Astrocyte (in vitro differentiated cells and primary cell): Measurements from ENCODE around the gene AMDHD2. TPM values are rescaled to one million over a fixed set of nuclear protein-coding genes. Genes with fewer than 3 reads are reported as not detected.

Experiments
- DNase-seq: peaks from one replicate; pipeline ENCODE4 v3.0.0-alpha.2; 2010; ENCODE audit warnings: low read depth
- FAIRE-seq: peaks from 2 replicates; lab custom pipeline; 2011; peaks lifted over from hg19 to GRCh38; lab: Jason Lieb, UNC
- H2AFZ ChIP-seq: 2 replicates; pipeline ENCODE4 v1.6.0; 2012; ENCODE audit warnings: low read depth, low read length, inconsistent platforms
- H3K27ac ChIP-seq: 2 replicates; pipeline ENCODE4 v1.5.1; 2011; ENCODE audit warnings: low read depth, low read length, inconsistent platforms
- H3K27me3 ChIP-seq: 2 replicates; pipeline ENCODE4 v1.6.0; 2011; ENCODE audit warnings: low read length, inconsistent platforms; ENCODE audit not compliant: insufficient read depth
- H3K36me3 ChIP-seq: 2 replicates; pipeline ENCODE4 v1.5.1; 2011; ENCODE audit warnings: low read length, inconsistent platforms; ENCODE audit not compliant: insufficient read depth
- H3K4me1 ChIP-seq: 2 replicates; pipeline ENCODE4 v1.5.1; 2011; ENCODE audit warnings: low read length, inconsistent platforms; ENCODE audit not compliant: insufficient read depth
- H3K4me2 ChIP-seq: 2 replicates; pipeline ENCODE4 v1.6.0; 2012; ENCODE audit warnings: low read length, inconsistent platforms
- H3K4me3 ChIP-seq: 2 replicates; pipeline ENCODE4 v1.5.1; 2011; ENCODE audit warnings: low read depth, mild to moderate bottlenecking, low read length, inconsistent platforms; ENCODE audit not compliant: insufficient read depth
- H3K79me2 ChIP-seq: 2 replicates; pipeline ENCODE4 v1.6.0; 2012; ENCODE audit warnings: mild to moderate bottlenecking, low read length, inconsistent platforms; ENCODE audit not compliant: insufficient read depth
- H3K9ac ChIP-seq: 2 replicates; pipeline ENCODE4 v1.6.0; 2012; ENCODE audit warnings: mild to moderate bottlenecking, low read length, inconsistent platforms
- H3K9me3 ChIP-seq: 2 replicates; pipeline ENCODE4 v1.5.1; 2012; ENCODE audit warnings: low read depth, mild to moderate bottlenecking, low read length, inconsistent platforms; ENCODE audit not compliant: insufficient read depth
- H4K20me1 ChIP-seq: 2 replicates; pipeline ENCODE4 v1.6.0; 2012; ENCODE audit warnings: low read length, inconsistent platforms; ENCODE audit not compliant: insufficient read depth
- H3K27ac Mint-ChIP-seq: one replicate; pipeline ENCODE4 v1.8.0; 2021; ENCODE audit warnings: mild to moderate bottlenecking, mixed read lengths; ENCODE audit not compliant: unreplicated experiment
- H3K27me3 Mint-ChIP-seq: one replicate; pipeline ENCODE4 v1.8.0; 2021; ENCODE audit warnings: low read depth, mixed read lengths; ENCODE audit not compliant: unreplicated experiment
- H3K36me3 Mint-ChIP-seq: one replicate; pipeline ENCODE4 v1.8.0; 2021; ENCODE audit warnings: low read depth, mixed read lengths; ENCODE audit not compliant: unreplicated experiment
- H3K4me1 Mint-ChIP-seq: one replicate; pipeline ENCODE4 v1.8.0; 2021; ENCODE audit warnings: low read depth, mixed read lengths; ENCODE audit not compliant: unreplicated experiment
- H3K4me3 Mint-ChIP-seq: one replicate; pipeline ENCODE4 v1.8.0; 2021; ENCODE audit warnings: mild to moderate bottlenecking, moderate library complexity, mixed read lengths; ENCODE audit not compliant: unreplicated experiment
- H3K9me3 Mint-ChIP-seq: one replicate; pipeline ENCODE4 v1.8.0; 2021; ENCODE audit warnings: mild to moderate bottlenecking, mixed read lengths; ENCODE audit not compliant: unreplicated experiment
- EZH2 ChIP-seq: IDR thresholded peaks from 2 replicates; pipeline ENCODE4 v1.6.1; 2012; ENCODE audit warnings: mild to moderate bottlenecking, low read length, inconsistent platforms; ENCODE audit not compliant: insufficient read depth
- total RNA-seq: library from RNA; stranded (reverse); gene quantifications from 2 replicates; pipeline ENCODE4 v1.2.1, GENCODE V29; 2021
- TF ChIP-seq, protein P1 (sequence below): IDR thresholded peaks from 2 replicates; pipeline ENCODE4 v1.5.1; 2011; ENCODE audit warnings: low read depth, mild to moderate bottlenecking, inconsistent platforms, low read length, moderate library complexity; ENCODE audit not compliant: insufficient read depth

The AMDHD2 gene
- total RNA-seq, 1 donor from 2014 or later, result 32.3 TPM

DNA sequence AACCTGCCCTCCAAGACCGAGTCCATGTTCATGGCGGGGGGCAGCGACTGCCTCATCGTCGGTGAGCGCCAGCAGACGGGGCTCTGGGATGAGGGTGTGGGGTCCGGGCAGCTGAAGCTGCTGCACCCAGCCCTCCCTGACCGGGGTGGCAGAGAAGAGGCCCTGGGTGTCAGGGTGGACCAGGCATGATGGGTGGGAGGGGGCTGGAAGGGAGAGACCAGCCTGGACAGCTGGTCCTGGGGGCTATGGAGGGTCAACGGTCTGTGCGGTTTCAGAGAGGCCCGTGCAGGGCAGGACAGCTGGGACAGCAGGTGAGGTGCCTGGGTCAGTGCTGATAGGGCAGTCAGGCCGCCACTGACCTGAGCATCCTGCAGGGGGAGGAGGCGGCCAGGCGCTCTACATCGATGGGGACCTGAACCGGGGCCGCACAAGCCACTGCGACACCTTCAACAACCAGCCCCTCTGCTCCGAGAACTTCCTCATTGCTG lies 19.7 kb upstream of the AMDHD2 start:
- no peak overlapping the region for H3K27ac Mint-ChIP-seq
- TF ChIP-seq, protein P1, sequence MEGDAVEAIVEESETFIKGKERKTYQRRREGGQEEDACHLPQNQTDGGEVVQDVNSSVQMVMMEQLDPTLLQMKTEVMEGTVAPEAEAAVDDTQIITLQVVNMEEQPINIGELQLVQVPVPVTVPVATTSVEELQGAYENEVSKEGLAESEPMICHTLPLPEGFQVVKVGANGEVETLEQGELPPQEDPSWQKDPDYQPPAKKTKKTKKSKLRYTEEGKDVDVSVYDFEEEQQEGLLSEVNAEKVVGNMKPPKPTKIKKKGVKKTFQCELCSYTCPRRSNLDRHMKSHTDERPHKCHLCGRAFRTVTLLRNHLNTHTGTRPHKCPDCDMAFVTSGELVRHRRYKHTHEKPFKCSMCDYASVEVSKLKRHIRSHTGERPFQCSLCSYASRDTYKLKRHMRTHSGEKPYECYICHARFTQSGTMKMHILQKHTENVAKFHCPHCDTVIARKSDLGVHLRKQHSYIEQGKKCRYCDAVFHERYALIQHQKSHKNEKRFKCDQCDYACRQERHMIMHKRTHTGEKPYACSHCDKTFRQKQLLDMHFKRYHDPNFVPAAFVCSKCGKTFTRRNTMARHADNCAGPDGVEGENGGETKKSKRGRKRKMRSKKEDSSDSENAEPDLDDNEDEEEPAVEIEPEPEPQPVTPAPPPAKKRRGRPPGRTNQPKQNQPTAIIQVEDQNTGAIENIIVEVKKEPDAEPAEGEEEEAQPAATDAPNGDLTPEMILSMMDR, result no peak
- TF ChIP-seq EZH2, result no peak

DNA sequence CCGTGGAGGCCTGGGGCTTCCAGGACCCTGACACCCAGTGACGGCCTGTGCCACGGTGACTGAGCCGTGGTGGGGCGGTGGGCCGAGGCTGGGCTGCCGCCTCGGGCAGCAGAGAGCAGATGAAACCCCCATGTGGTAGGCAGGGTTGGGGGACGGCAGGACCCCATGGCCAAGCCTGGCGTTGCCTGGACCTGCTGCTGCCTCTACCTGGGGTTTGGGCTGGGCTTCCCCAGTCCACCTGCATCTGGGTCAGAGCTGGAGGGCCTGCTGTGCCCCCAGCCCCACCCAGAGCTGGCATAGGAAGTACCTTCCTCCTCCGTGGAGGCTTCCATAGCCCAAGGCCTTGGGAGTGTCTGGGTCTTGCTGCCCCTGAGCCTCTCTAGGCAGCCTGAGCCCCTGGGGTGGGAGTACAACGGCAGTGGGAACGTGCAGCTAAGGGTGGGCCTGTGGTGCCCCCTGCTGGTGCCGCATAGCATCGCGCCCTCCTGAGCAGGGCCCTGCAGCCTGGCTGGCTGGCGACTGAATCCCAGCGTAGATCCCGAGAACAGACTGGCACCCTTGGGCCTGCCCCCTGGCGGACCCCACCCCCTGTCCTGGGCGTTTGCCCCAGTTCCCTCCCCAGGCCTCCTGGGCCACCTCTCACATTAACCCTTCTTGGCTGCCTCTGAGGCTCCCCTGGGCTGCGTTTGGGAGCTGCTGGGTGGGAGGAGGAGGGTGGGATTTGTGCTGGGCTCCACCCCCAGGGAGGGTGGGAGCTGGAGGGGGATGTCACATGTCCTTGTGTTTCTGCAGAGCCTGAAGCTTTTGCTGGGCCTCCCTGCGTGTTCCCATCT lies 19.0 kb upstream of the AMDHD2 start:
- H3K4me1 ChIP-seq, result peaks cover 12% of the 10 kb centered on the region
- DNase-seq (peak; percentile 38), FAIRE-seq (no peak)
- Mint-ChIP-seq H3K36me3 (peaks cover 5% of the 10 kb centered on the region), H3K9me3 (no peaks in the 10 kb centered on the region), H3K4me3 (no peak overlapping the region), H3K4me1 (peaks cover 8% of the 10 kb centered on the region), H3K27me3 (no peaks in the 10 kb centered on the region), H3K27ac (no peak overlapping the region)
- no peak overlapping the region for H3K27ac ChIP-seq
- H4K20me1 ChIP-seq, result peaks cover 19% of the 10 kb centered on the region
- H3K4me3 ChIP-seq, result no peak overlapping the region
- H3K9me3 ChIP-seq, result no peaks in the 10 kb centered on the region
- H2AFZ ChIP-seq, result no peak overlapping the region
- H3K36me3 ChIP-seq, result no peaks in the 10 kb centered on the region
- TF ChIP-seq, protein P1, result peak; percentile 80
- TF ChIP-seq EZH2, result no peak
- peak overlapping the region; percentile 72 for H3K4me2 ChIP-seq
- no peaks in the 10 kb centered on the region for H3K79me2 ChIP-seq
- H3K9ac ChIP-seq, result no peak overlapping the region
- H3K27me3 ChIP-seq, result no peaks in the 10 kb centered on the region

More for the DNA sequence above, 19.7 kb upstream of the AMDHD2 start:
- Histone ChIP-seq H3K4me3 (no peak overlapping the region), H3K27ac (no peak overlapping the region), H3K36me3 (no peaks in the 10 kb centered on the region), H3K4me1 (peaks cover 12% of the 10 kb centered on the region), H3K79me2 (no peaks in the 10 kb centered on the region), H3K9me3 (no peaks in the 10 kb centered on the region), H3K9ac (no peak overlapping the region), H2AFZ (no peak overlapping the region), H3K27me3 (no peaks in the 10 kb centered on the region), H4K20me1 (peaks cover 19% of the 10 kb centered on the region), H3K4me2 (no peak overlapping the region)
- FAIRE-seq (no peak), DNase-seq (no peak)
- H3K9me3 Mint-ChIP-seq, result no peaks in the 10 kb centered on the region
- peaks cover 8% of the 10 kb centered on the region for H3K4me1 Mint-ChIP-seq
- no peak overlapping the region for H3K4me3 Mint-ChIP-seq
- H3K36me3 Mint-ChIP-seq, result peaks cover 5% of the 10 kb centered on the region
- no peaks in the 10 kb centered on the region for H3K27me3 Mint-ChIP-seq
